Measurements from ENCODE around the gene MNDA. TPM values are rescaled to one million over a fixed set of nuclear protein-coding genes. Genes with fewer than 3 reads are reported as not detected.

The MNDA gene
- total and polyA plus RNA-seq, 4 donors: 8.5 to 108 (median 26.1) TPM

- ATAC-seq (ENCODE audit: insufficient read depth, low FRiP score) (no peak), DNase-seq (no peak)
- Histone ChIP-seq H3K27ac (ENCODE audit: low read depth in 1 of 2, low read length in 1 of 2) (no peak overlapping the region), H3K4me3 (no peak overlapping the region), H3K9ac (ENCODE audit: insufficient read depth in 1 of 2, low read length in 2 of 2) (no peak overlapping the region), H3K36me3 (ENCODE audit: control insufficient read depth in 4 of 4, insufficient read depth in 4 of 4, low read length in 4 of 4) (no peaks in the 10 kb centered on the region), H3K9me3 (ENCODE audit: control insufficient read depth in 4 of 4, insufficient read depth in 3 of 4, low read length in 3 of 4) (peaks cover 0 to 1% (median 0%) of the 10 kb centered on the region in 4 donors), H3K4me1 (ENCODE audit: control insufficient read depth in 5 of 5, insufficient read depth in 5 of 5, low read length in 5 of 5) (no peaks in the 10 kb centered on the region), H3K27me3 (ENCODE audit: control insufficient read depth in 3 of 3, insufficient read depth in 3 of 3, low read length in 2 of 3) (no peaks in the 10 kb centered on the region)
- TF ChIP-seq CTCF (IDR thresholded peaks at IDR 0.05; ENCODE audit: control extremely low read depth, extremely low read depth): no peak
- WGBS, 2 donors: 30 to 63% methylated on average over 4 of the region's 4 CpGs
These were observed 20.8 kb upstream of the MNDA start for GRCh38 chr1:158810311-158810710.

- Histone ChIP-seq H3K9ac (ENCODE audit: insufficient read depth in 1 of 2, low read length in 2 of 2) (no peak overlapping the region), H3K36me3 (ENCODE audit: control insufficient read depth in 4 of 4, insufficient read depth in 4 of 4, low read length in 4 of 4) (no peaks in the 10 kb centered on the region), H3K27ac (ENCODE audit: low read depth in 1 of 2, low read length in 1 of 2) (no peak overlapping the region), H3K4me1 (ENCODE audit: control insufficient read depth in 5 of 5, insufficient read depth in 5 of 5, low read length in 5 of 5) (no peaks in the 10 kb centered on the region), H3K9me3 (ENCODE audit: control insufficient read depth in 4 of 4, insufficient read depth in 3 of 4, low read length in 3 of 4) (peaks cover 0 to 1% (median 0%) of the 10 kb centered on the region in 4 donors), H3K27me3 (ENCODE audit: control insufficient read depth in 3 of 3, insufficient read depth in 3 of 3, low read length in 2 of 3) (no peaks in the 10 kb centered on the region), H3K4me3 (no peak overlapping the region)
- ATAC-seq (ENCODE audit: insufficient read depth, low FRiP score): no peak
- DNase-seq: no peak
- WGBS, 2 donors: 20 to 29% methylated on average over 2 of the region's 2 CpGs
- TF ChIP-seq CTCF (IDR thresholded peaks at IDR 0.05; ENCODE audit: control extremely low read depth, extremely low read depth): no peak
These were observed 18.8 kb upstream of the MNDA start for GRCh38 chr1:158812336-158812735.

GRCh38 chr1:158813164-158813563, 18.0 kb upstream of the MNDA start:
- Histone ChIP-seq H3K36me3 (ENCODE audit: control insufficient read depth in 4 of 4, insufficient read depth in 4 of 4, low read length in 4 of 4) (no peaks in the 10 kb centered on the region), H3K27me3 (ENCODE audit: control insufficient read depth in 3 of 3, insufficient read depth in 3 of 3, low read length in 2 of 3) (no peaks in the 10 kb centered on the region), H3K4me1 (ENCODE audit: control insufficient read depth in 5 of 5, insufficient read depth in 5 of 5, low read length in 5 of 5) (no peaks in the 10 kb centered on the region), H3K27ac (ENCODE audit: low read depth in 1 of 2, low read length in 1 of 2) (no peak overlapping the region), H3K9me3 (ENCODE audit: control insufficient read depth in 4 of 4, insufficient read depth in 3 of 4, low read length in 3 of 4) (peaks cover 0 to 1% (median 0%) of the 10 kb centered on the region in 4 donors), H3K4me3 (no peak overlapping the region), H3K9ac (ENCODE audit: insufficient read depth in 1 of 2, low read length in 2 of 2) (no peak overlapping the region)
- no peak for TF ChIP-seq CTCF (IDR thresholded peaks at IDR 0.05; ENCODE audit: control extremely low read depth, extremely low read depth)
- no peak for ATAC-seq (ENCODE audit: insufficient read depth, low FRiP score)
- 24 to 36% methylated on average over 3 of the region's 3 CpGs for WGBS, 2 donors
- DNase-seq: no peak

- no peak for TF ChIP-seq CTCF (IDR thresholded peaks at IDR 0.05; ENCODE audit: control extremely low read depth, extremely low read depth)
- no peaks in the 10 kb centered on the region for H3K9me3 ChIP-seq (ENCODE audit: control insufficient read depth in 4 of 4, insufficient read depth in 3 of 4, low read length in 3 of 4)
These were observed 16.2 kb upstream of the MNDA start for GRCh38 chr1:158814970-158815369.

More at GRCh38 chr1:158814970-158815369, 16.2 kb upstream of the MNDA start:
- DNase-seq (no peak), ATAC-seq (ENCODE audit: insufficient read depth, low FRiP score) (no peak)
- no peak overlapping the region for H3K27ac ChIP-seq (ENCODE audit: low read depth in 1 of 2, low read length in 1 of 2)
- no peaks in the 10 kb centered on the region for H3K27me3 ChIP-seq (ENCODE audit: control insufficient read depth in 3 of 3, insufficient read depth in 3 of 3, low read length in 2 of 3)
- H3K4me1 ChIP-seq (ENCODE audit: control insufficient read depth in 5 of 5, insufficient read depth in 5 of 5, low read length in 5 of 5): no peaks in the 10 kb centered on the region
- 0 to 93% methylated on average over 1 of the region's 1 CpG for WGBS, 2 donors
- no peak overlapping the region for H3K9ac ChIP-seq (ENCODE audit: insufficient read depth in 1 of 2, low read length in 2 of 2)
- H3K4me3 ChIP-seq: no peak overlapping the region
- no peaks in the 10 kb centered on the region for H3K36me3 ChIP-seq (ENCODE audit: control insufficient read depth in 4 of 4, insufficient read depth in 4 of 4, low read length in 4 of 4)
